A549 (cell line): ENCODE data around the gene FADS1.

Experiments used
- BHLHE40 ChIP-seq: IDR thresholded peaks from 2 replicates; pipeline ENCODE4 v1.6.1; 2012; ENCODE audit warnings: low read depth, low read length, inconsistent platforms
- CEBPB ChIP-seq, 2 experiments: fragments of >200 bp in 1 of 2; sonication (Bioruptor Twin) in 1 of 2; formaldehyde crosslinking in 1 of 2; IDR thresholded peaks; 2 replicates each; pipeline ENCODE4 v1.6.1; 2012 to 2016
- CTCF ChIP-seq: fragments of >200 bp; sonication (Bioruptor Twin); formaldehyde crosslinking; IDR thresholded peaks from 3 replicates; pipeline ENCODE4 v1.5.1; 2016
- EHMT2 ChIP-seq: fragments of 200-600 bp; sonication (generic); IDR thresholded peaks from 2 replicates; pipeline ENCODE4 v1.6.1; 2016; ENCODE audit warnings: antibody characterized with exemption, low read depth, mild to moderate bottlenecking, moderate library complexity
- EP300 ChIP-seq, 2 experiments: fragments of >200 bp; sonication (Bioruptor Twin); formaldehyde crosslinking; IDR thresholded peaks; 2 replicates in 1 of 2; 3 replicates in 1 of 2; pipeline ENCODE4 v1.6.1; 2016 to 2017
- HEYL ChIP-seq: fragments of 250-450 bp; sonication (Bioruptor Pico); IDR thresholded peaks from 2 replicates; pipeline ENCODE4 v1.8.0; 2021; ENCODE audit warnings: mild to moderate bottlenecking, moderate library complexity
- MAFK ChIP-seq: fragments of 450-650 bp; IDR thresholded peaks from 2 replicates; pipeline ENCODE4 v1.6.1; 2014; ENCODE audit not compliant: partially characterized antibody
- POLR2A ChIP-seq: IDR thresholded peaks from 2 replicates; pipeline ENCODE4 v1.6.1; 2012; ENCODE audit warnings: mild to moderate bottlenecking, low read length
- RAD21 ChIP-seq, 2 experiments: fragments of >200 bp in 1 of 2; sonication (Bioruptor Twin) in 1 of 2; formaldehyde crosslinking in 1 of 2; IDR thresholded peaks in 1 of 2; conservative IDR thresholded peaks in 1 of 2; 2 replicates in 1 of 2; 3 replicates in 1 of 2; pipeline ENCODE4 v1.6.1; 2012 to 2018; ENCODE audit warnings: inconsistent platforms in 1 of 2
- REST ChIP-seq: fragments of 200-600 bp; sonication (generic); IDR thresholded peaks from 2 replicates; pipeline ENCODE4 v1.6.1; 2016; ENCODE audit warnings: antibody characterized with exemption, mild to moderate bottlenecking, moderate library complexity
- RFX5 ChIP-seq: fragments of 450-650 bp; IDR thresholded peaks from 2 replicates; pipeline ENCODE4 v1.7.1; 2014; ENCODE audit warnings: antibody characterized with exemption, mild to moderate bottlenecking, moderate library complexity
- ZFP36 ChIP-seq: fragments of 450-650 bp; IDR thresholded peaks from 2 replicates; pipeline ENCODE4 v1.6.1; 2014; ENCODE audit warnings: borderline replicate concordance; ENCODE audit not compliant: partially characterized antibody
- ZSCAN20 ChIP-seq: fragments of 250-450 bp; sonication (Bioruptor Pico); IDR thresholded peaks from 2 replicates; pipeline ENCODE4 v1.8.0; 2022; ENCODE audit warnings: mild to moderate bottlenecking, moderate library complexity

GRCh38 chr11:61832754-61833153 is 16.0 kb upstream of the FADS1 start:
- TF ChIP-seq ZFP36 (no peak), EHMT2 (no peak), CTCF (no peak), POLR2A (no peak), REST (no peak), MAFK (no peak), ZSCAN20 (CRISPR knock-in tag) (no peak), RFX5 (no peak), CEBPB (IDR thresholded peaks at IDR 0.05) (no peak), BHLHE40 (no peak), RAD21 (conservative IDR thresholded peaks at IDR 0.05 in 1 of 2, IDR thresholded peaks at IDR 0.05 in 1 of 2) (no peak), HEYL (CRISPR knock-in tag) (no peak), EP300 (IDR thresholded peaks at IDR 0.05) (no peak)
